Activated B cell treated with CpG ODN at 0.5 μM for 24 hours (primary cell): ENCODE data around the gene DEFB131A. TPM values are rescaled to one million over a fixed set of nuclear protein-coding genes. Genes with fewer than 3 reads are reported as not detected.
"Not testable (repeated sequence)": the region's sequence is repeated elsewhere in the genome, so short reads cannot be mapped to it uniquely, and the experiment has no call there.

ENCODE experiments used
- ATAC-seq: fragments of 200-7000 bp; cut with Tn5 transposase; one replicate; pipeline ENCODE4 v1.10.0; 2021; ENCODE audit warnings: low read depth, mild to moderate bottlenecking, moderate library complexity
- CTCF ChIA-PET: fragments of 350-600 bp; sonication (Branson Sonifier 250); formaldehyde crosslinking; loops from one replicate; lab custom pipeline; 2021; ENCODE audit warnings: antibody characterized with exemption; lab: Charles Lee
- POLR2A ChIA-PET: fragments of 350-600 bp; sonication (Branson Sonifier 250); formaldehyde crosslinking; loops from one replicate; lab custom pipeline; 2021; ENCODE audit warnings: antibody characterized with exemption; lab: Charles Lee
- DNase-seq: peaks from one replicate; pipeline ENCODE4 v3.0.0; 2022
- H3K27ac Mint-ChIP-seq: one replicate; pipeline ENCODE4 v1.8.0; 2020; ENCODE audit warnings: mixed read lengths
- H3K27me3 Mint-ChIP-seq: one replicate; pipeline ENCODE4 v1.8.0; 2021; ENCODE audit warnings: mixed read lengths
- H3K36me3 Mint-ChIP-seq: one replicate; pipeline ENCODE4 v1.8.0; 2021; ENCODE audit warnings: low read depth, mixed read lengths
- H3K4me1 Mint-ChIP-seq: one replicate; pipeline ENCODE4 v1.8.0; 2021; ENCODE audit warnings: mixed read lengths
- H3K4me3 Mint-ChIP-seq: one replicate; pipeline ENCODE4 v1.8.0; 2020; ENCODE audit warnings: mild to moderate bottlenecking, mixed read lengths
- H3K9me3 Mint-ChIP-seq: one replicate; pipeline ENCODE4 v1.8.0; 2020; ENCODE audit warnings: mixed read lengths
- CTCF ChIP-seq: fragments of 200-600 bp; IDR thresholded peaks from one replicate; pipeline ENCODE4 v1.8.0; 2022; ENCODE audit warnings: antibody characterized with exemption, mild to moderate bottlenecking
- intact Hi-C: fragments of 100-400 bp; cut with micrococcal nuclease; formaldehyde crosslinking; loops from one replicate; pipeline ENCODE4 v1.15.1; 2024
- total RNA-seq: library from RNA; stranded (reverse); gene quantifications from 2 replicates; pipeline ENCODE4 v1.2.3, GENCODE V29; 2022

The DEFB131A gene, protein sequence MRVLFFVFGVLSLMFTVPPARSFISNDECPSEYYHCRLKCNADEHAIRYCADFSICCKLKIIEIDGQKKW
- total RNA-seq = not detected in 2 replicates

- ATAC-seq, CTCF ChIA-PET, intact Hi-C loops, H3K27me3 Mint-ChIP-seq, DNase-seq, POLR2A ChIA-PET, H3K4me3 Mint-ChIP-seq, H3K9me3 Mint-ChIP-seq, H3K4me1 Mint-ChIP-seq, H3K36me3 Mint-ChIP-seq, H3K27ac Mint-ChIP-seq: not testable (repeated sequence)
These were observed at the start of gene DEFB131A for GRCh38 chr4:9444114-9444513. Gene DEFB131A, plus strand, starts transcription at chr4:9444414. Its CDS starts 120 bp downstream, at chr4:9444534.

- H3K27me3 Mint-ChIP-seq, POLR2A ChIA-PET, CTCF ChIA-PET, H3K27ac Mint-ChIP-seq, H3K9me3 Mint-ChIP-seq, DNase-seq, ATAC-seq, H3K4me3 Mint-ChIP-seq, H3K36me3 Mint-ChIP-seq, intact Hi-C loops, H3K4me1 Mint-ChIP-seq: not testable (repeated sequence)
These were observed 38.4 kb upstream of the DEFB131A start for GRCh38 chr4:9405774-9406173.

DNA sequence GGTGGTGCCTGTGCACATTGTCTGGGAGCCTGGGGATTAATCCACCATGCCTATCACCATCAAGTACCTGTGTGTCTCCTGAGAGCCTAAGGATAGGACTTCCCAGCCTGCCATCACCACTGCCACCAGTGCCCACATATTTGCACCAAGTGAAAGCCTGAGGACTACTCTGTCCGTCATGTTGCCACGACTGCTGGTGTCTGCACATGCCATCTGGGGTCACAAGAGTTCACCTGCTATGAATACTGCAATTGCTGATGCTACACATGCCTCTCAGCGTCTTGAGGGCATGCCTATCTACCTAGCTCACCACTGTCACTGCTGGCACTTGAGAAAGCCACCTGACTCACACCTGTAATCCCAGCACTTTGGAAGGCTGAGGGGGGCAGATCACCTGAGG is 37.7 kb upstream of the DEFB131A start:
- CTCF ChIA-PET, H3K27ac Mint-ChIP-seq, POLR2A ChIA-PET: not testable (repeated sequence)

GRCh38 chr4:9409793-9410192 is 34.4 kb upstream of the DEFB131A start:
- no peak for TF ChIP-seq CTCF
- intact Hi-C loops = no loop called here
- no peaks in the 10 kb centered on the region for H3K4me1 Mint-ChIP-seq
- H3K9me3 Mint-ChIP-seq = peaks cover 11% of the 10 kb centered on the region
- no peaks in the 10 kb centered on the region for H3K36me3 Mint-ChIP-seq
- ChIA-PET POLR2A (no interaction called here), CTCF (no interaction called here)
- no peak overlapping the region for H3K27ac Mint-ChIP-seq
- no peaks in the 10 kb centered on the region for H3K27me3 Mint-ChIP-seq
- DNase-seq = no peak
- no peak for ATAC-seq
- no peak overlapping the region for H3K4me3 Mint-ChIP-seq

More for the DNA sequence above, 37.7 kb upstream of the DEFB131A start:
- H3K27me3 Mint-ChIP-seq, H3K4me1 Mint-ChIP-seq, intact Hi-C loops, H3K4me3 Mint-ChIP-seq, ATAC-seq, DNase-seq, H3K36me3 Mint-ChIP-seq, H3K9me3 Mint-ChIP-seq: not testable (repeated sequence)

DNA sequence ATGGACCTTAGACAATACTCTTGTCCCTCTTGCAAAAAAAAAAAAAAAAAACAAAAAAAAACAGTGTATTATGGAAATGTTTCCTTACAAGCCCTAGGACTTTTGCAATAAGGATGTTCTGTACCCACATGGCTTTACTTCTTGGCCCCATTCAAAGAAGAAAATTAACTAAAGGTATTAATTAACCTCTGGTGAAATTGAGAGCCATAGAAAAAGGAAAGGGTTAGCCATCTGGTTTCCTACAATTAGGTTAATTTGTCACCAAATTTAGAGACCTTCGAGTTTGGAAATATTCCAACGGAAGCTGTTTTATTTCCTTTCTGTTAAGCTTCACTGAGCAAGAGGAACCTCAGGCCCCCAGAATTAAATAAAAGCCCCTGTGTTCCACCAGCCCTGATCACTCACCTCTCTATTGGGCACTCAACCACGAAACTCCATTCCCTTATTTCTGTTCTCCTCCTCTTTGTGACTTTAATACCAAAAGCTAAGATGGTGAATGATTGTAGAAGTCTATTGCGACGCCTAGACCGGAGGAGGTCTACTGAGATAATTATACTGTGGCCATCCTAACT is 22.2 kb upstream of the DEFB131A start:
- ATAC-seq, H3K36me3 Mint-ChIP-seq, intact Hi-C loops, H3K4me1 Mint-ChIP-seq, POLR2A ChIA-PET, H3K9me3 Mint-ChIP-seq, H3K27ac Mint-ChIP-seq, DNase-seq, H3K4me3 Mint-ChIP-seq, H3K27me3 Mint-ChIP-seq, CTCF ChIA-PET: not testable (repeated sequence)

DNA sequence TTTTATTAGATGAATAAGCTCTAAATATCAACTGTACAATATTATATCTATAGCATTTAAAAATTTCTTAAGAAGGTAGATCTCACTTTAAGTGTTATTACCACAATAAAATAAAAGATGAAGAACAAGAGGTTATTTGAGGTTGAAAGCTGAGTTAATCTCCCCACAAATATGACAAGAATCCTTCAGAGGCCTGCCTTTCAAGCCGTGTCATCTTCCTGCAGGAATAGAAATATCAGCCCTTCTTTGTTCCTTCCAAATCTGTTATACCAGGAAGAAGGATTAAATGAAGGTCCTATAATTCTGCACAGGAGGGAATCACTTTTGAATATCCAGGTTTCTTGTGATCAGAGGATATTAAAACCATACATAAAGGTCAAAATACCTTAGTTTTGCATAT is 18.3 kb upstream of the DEFB131A start:
- ATAC-seq, intact Hi-C loops, H3K4me1 Mint-ChIP-seq, H3K36me3 Mint-ChIP-seq, H3K27ac Mint-ChIP-seq, DNase-seq, H3K9me3 Mint-ChIP-seq, H3K27me3 Mint-ChIP-seq, CTCF ChIA-PET, H3K4me3 Mint-ChIP-seq, POLR2A ChIA-PET: not testable (repeated sequence)

DNA sequence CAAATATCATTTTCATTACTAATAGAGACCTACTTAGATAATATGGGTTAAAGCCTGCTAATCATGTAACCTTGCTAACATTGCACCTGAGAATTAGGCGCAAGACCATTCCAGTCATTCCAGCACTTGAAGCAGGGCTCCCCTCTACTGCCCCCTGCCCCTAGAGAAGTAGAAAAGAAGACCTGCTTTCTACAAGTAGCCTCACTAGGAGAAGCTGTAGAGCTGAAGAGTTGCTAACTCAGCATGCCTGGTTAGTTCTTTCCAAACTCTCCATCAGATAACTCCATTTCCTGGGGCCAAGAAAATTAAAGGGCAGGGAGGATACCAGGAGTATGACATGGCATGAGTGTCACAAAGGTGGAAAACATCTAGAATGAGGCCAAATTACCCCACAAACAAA is 14.2 kb upstream of the DEFB131A start:
- H3K27ac Mint-ChIP-seq, ATAC-seq, H3K4me3 Mint-ChIP-seq, DNase-seq, H3K27me3 Mint-ChIP-seq, CTCF ChIA-PET, H3K4me1 Mint-ChIP-seq, H3K36me3 Mint-ChIP-seq, H3K9me3 Mint-ChIP-seq, POLR2A ChIA-PET, intact Hi-C loops: not testable (repeated sequence)

GRCh38 chr4:9433320-9433719 is 10.9 kb upstream of the DEFB131A start:
- POLR2A ChIA-PET, ATAC-seq, H3K4me1 Mint-ChIP-seq, H3K4me3 Mint-ChIP-seq, intact Hi-C loops, H3K36me3 Mint-ChIP-seq, DNase-seq, H3K9me3 Mint-ChIP-seq, H3K27me3 Mint-ChIP-seq, H3K27ac Mint-ChIP-seq, CTCF ChIA-PET: not testable (repeated sequence)

DNA sequence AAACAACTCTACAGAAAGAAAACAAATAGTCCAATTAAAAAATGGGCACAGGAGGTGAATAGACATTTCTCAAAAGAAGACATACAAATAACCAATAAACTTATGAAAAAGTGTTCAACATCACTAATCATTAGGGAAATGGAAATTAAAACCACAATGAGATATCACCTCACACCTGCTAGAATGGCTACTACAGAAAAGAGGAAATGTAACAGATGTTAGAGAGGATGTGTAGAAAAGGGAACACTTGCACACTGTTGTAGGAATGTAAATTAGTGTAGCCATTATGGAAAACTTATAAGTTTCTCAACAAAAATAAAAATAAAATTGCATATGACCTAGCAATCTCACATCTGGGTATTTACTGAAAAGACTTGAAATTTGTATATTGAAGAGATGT is 7.5 kb upstream of the DEFB131A start:
- H3K27me3 Mint-ChIP-seq, H3K4me3 Mint-ChIP-seq, POLR2A ChIA-PET, ATAC-seq, DNase-seq, CTCF ChIA-PET, H3K36me3 Mint-ChIP-seq, H3K4me1 Mint-ChIP-seq, H3K27ac Mint-ChIP-seq, intact Hi-C loops, H3K9me3 Mint-ChIP-seq: not testable (repeated sequence)

DNA sequence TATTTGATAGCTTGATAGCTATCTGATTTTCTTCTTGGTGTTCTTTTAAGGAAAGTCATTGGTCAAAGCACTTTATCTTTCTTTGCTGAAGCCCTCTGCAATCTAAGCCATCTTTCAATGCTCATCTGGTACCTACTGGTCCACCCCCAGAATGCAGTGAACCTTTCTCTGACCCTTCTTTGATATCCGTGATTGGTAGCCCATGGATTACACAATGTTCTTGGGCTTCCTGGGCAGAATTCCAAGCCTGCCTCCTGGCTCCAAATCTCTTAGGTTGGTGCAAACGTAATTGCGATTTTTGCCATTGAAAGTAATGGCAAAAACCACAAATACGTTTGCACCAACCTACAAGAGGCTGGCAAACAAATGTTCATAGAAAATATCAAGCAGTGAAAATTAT is 1.9 kb upstream of the DEFB131A start:
- H3K36me3 Mint-ChIP-seq, CTCF ChIA-PET, DNase-seq: not testable (repeated sequence)

DNA sequence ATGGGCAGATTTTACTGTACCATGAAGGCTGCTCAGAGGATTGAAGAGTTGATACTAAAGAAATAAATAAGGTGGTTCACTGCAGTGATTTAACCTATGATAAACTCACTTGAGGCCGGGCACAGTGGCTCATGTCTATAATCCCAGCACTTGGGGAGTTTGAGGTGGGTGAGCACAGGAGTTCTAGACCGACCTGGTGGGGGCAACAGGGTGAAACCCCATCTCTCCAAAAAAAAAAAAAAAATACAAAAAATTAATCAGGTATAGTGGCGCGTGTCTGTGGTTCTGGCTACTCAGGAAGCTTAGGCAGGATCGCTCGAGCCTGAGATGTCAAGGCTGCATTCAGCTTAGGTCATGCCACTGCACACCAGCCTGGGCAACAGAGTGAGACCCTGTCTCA is 467 bp downstream of the DEFB131A start:
- H3K4me1 Mint-ChIP-seq, POLR2A ChIA-PET, H3K36me3 Mint-ChIP-seq, H3K4me3 Mint-ChIP-seq, CTCF ChIA-PET, DNase-seq, H3K27me3 Mint-ChIP-seq, intact Hi-C loops, H3K27ac Mint-ChIP-seq, ATAC-seq, H3K9me3 Mint-ChIP-seq: not testable (repeated sequence)

More for the DNA sequence above, 1.9 kb upstream of the DEFB131A start:
- POLR2A ChIA-PET, H3K4me3 Mint-ChIP-seq, H3K27me3 Mint-ChIP-seq, intact Hi-C loops, H3K27ac Mint-ChIP-seq, ATAC-seq, H3K9me3 Mint-ChIP-seq, H3K4me1 Mint-ChIP-seq: not testable (repeated sequence)

GRCh38 chr4:9452251-9452650 is 8.0 kb downstream of the DEFB131A start:
- intact Hi-C loops, H3K27me3 Mint-ChIP-seq, H3K27ac Mint-ChIP-seq, H3K4me1 Mint-ChIP-seq, CTCF ChIA-PET, DNase-seq, H3K4me3 Mint-ChIP-seq, ATAC-seq, POLR2A ChIA-PET, H3K36me3 Mint-ChIP-seq, H3K9me3 Mint-ChIP-seq: not testable (repeated sequence)
